Kidney (tissue), 14 donors: ENCODE data around the gene COPE. TPM values are rescaled to one million over a fixed set of nuclear protein-coding genes. Genes with fewer than 3 reads are reported as not detected.

Experiments
- DNase-seq, 5 donors: peaks; one replicate each; pipeline ENCODE4 v3.0.0-alpha.2; 2013 to 2020
- FAIRE-seq: peaks from 2 replicates; lab custom pipeline; 2012; peaks lifted over from hg19 to GRCh38; lab: Jason Lieb, UNC
- H3K27ac ChIP-seq, 2 donors: one replicate each; pipeline ENCODE4 v1.7.0; 2013; ENCODE audit warnings: low read depth in 2 of 2, low read length in 2 of 2, inconsistent platforms in 1 of 2
- H3K27me3 ChIP-seq: one replicate; pipeline ENCODE4 v1.7.1; 2013; ENCODE audit warnings: low read length, inconsistent platforms; ENCODE audit not compliant: control insufficient read depth, insufficient read depth
- H3K36me3 ChIP-seq, 3 donors: one replicate each; pipeline versions ENCODE4 v1.7.0 to v1.7.1; 2013; ENCODE audit warnings: low read length in 3 of 3, control low read depth in 1 of 3, inconsistent platforms in 1 of 3; ENCODE audit not compliant: insufficient read depth in 3 of 3, control insufficient read depth in 2 of 3
- H3K4me1 ChIP-seq, 3 donors: one replicate each; pipeline versions ENCODE4 v1.7.0 to v1.7.1; 2013; ENCODE audit warnings: low read length in 3 of 3, inconsistent platforms in 1 of 3, low read depth in 1 of 3; ENCODE audit not compliant: control insufficient read depth in 2 of 3, insufficient read depth in 2 of 3
- H3K4me3 ChIP-seq, 3 donors: one replicate each; pipeline versions ENCODE4 v1.7.0 to v1.8.1; 2013; ENCODE audit warnings: low read length in 3 of 3, control low read depth in 1 of 3, inconsistent platforms in 1 of 3
- H3K9ac ChIP-seq, 3 donors: one replicate each; pipeline versions ENCODE4 v1.7.0 to v1.7.1; 2013; ENCODE audit warnings: low read length in 3 of 3, control low read depth in 1 of 3, inconsistent platforms in 1 of 3
- H3K9me3 ChIP-seq, 3 donors: one replicate each; pipeline versions ENCODE4 v1.7.0 to v1.7.1; 2013; ENCODE audit warnings: low read length in 3 of 3, control low read depth in 1 of 3, inconsistent platforms in 1 of 3; ENCODE audit not compliant: control insufficient read depth in 2 of 3, insufficient read depth in 1 of 3
- CTCF ChIP-seq: IDR thresholded peaks from 3 replicates; pipeline ENCODE4 v1.5.1; 2012; ENCODE audit warnings: mild to moderate bottlenecking, moderate library complexity, borderline replicate concordance; ENCODE audit not compliant: insufficient read depth; ENCODE audit errors: extremely low read depth
- intact Hi-C: fragments of 100-400 bp; cut with DNase I; formaldehyde crosslinking; loops from one replicate; pipeline ENCODE4 v1.11.1; 2022
- polyA plus RNA-seq: library from polyadenylated mRNA; stranded (reverse); fragments of 350-450 nt; fragmentation: Illumina TruSeq; extraction: RNeasy Lipid Tissue Mini Kit (QIAGEN cat#74804); gene quantifications from one replicate; pipeline ENCODE4 v1.2.3, GENCODE V29; 2014; ENCODE audit warnings: low read depth, low replicate concordance; ENCODE audit not compliant: insufficient read depth
- total RNA-seq: library from RNA; stranded (reverse); fragmentation: NEBNext Ultra II Directional; extraction: Animal tissue kit (Norgen Biotek cat#: 25700); gene quantifications from one replicate; pipeline ENCODE4 v1.2.1, GENCODE V29; 2021
- donor health status: control.
- donor health status: control.
- donor health status: control.
- donor health status: control.
- donor health status: control.
- donor health status: DM: yes; HTN: yes; CAD: no.
- donor health status: Normal renal cell carcinoma (clear cell type).

The COPE gene
- total and polyA plus RNA-seq, 2 donors from 2014 or later, result 166 to 263 TPM

GRCh38 chr19:18853755-18854427 lies 65.3 kb downstream of the COPE start:
- no peak for TF ChIP-seq CTCF
- no peak for DNase-seq
- intact Hi-C loops, result no loop called here
- H3K4me1 ChIP-seq, result peaks cover 0 to 19% (median 14%) of the 10 kb centered on the region in 3 donors
- no peak for FAIRE-seq
- H3K4me3 ChIP-seq, result no peak overlapping the region
- no peak overlapping the region for H3K27ac ChIP-seq
- H3K27me3 ChIP-seq, result no peaks in the 10 kb centered on the region
- no peaks in the 10 kb centered on the region for H3K9me3 ChIP-seq
- no peak overlapping the region for H3K9ac ChIP-seq
- peaks cover 2 to 82% (median 41%) of the 10 kb centered on the region in 3 donors for H3K36me3 ChIP-seq

GRCh38 chr19:18852648-18853047 lies 66.5 kb downstream of the COPE start:
- no peak for FAIRE-seq
- intact Hi-C loops, result no loop called here

GRCh38 chr19:18851673-18852325 lies 67.4 kb downstream of the COPE start:
- Histone ChIP-seq H3K27me3 (no peaks in the 10 kb centered on the region), H3K4me1 (peaks cover 0 to 38% (median 28%) of the 10 kb centered on the region in 3 donors), H3K9me3 (no peaks in the 10 kb centered on the region), H3K9ac (no peak overlapping the region), H3K27ac (no peak overlapping the region), H3K4me3 (no peak overlapping the region), H3K36me3 (peaks cover 0 to 69% (median 37%) of the 10 kb centered on the region in 3 donors)
- no peak for FAIRE-seq
- no peak for TF ChIP-seq CTCF
- intact Hi-C loops, result no loop called here
- DNase-seq, result no peak

More at GRCh38 chr19:18852648-18853047, 66.5 kb downstream of the COPE start:
- peaks cover 0 to 30% (median 23%) of the 10 kb centered on the region in 3 donors for H3K4me1 ChIP-seq
- no peak overlapping the region for H3K27ac ChIP-seq
- DNase-seq, result no peak
- no peaks in the 10 kb centered on the region for H3K27me3 ChIP-seq
- TF ChIP-seq CTCF, result no peak
- H3K36me3 ChIP-seq, result peaks cover 0 to 77% (median 37%) of the 10 kb centered on the region in 3 donors
- H3K4me3 ChIP-seq, result no peak overlapping the region
- H3K9ac ChIP-seq, result no peak overlapping the region
- no peaks in the 10 kb centered on the region for H3K9me3 ChIP-seq
